ENCODE data around the gene RB1. TPM values are rescaled to one million over a fixed set of nuclear protein-coding genes. Genes with fewer than 3 reads are reported as not detected.

Gene RB1
- polyA plus RNA-seq, 2 of the 4 experiments (the other 2 are of a cell fraction), result 17.7 to 22.2 TPM

DNA sequence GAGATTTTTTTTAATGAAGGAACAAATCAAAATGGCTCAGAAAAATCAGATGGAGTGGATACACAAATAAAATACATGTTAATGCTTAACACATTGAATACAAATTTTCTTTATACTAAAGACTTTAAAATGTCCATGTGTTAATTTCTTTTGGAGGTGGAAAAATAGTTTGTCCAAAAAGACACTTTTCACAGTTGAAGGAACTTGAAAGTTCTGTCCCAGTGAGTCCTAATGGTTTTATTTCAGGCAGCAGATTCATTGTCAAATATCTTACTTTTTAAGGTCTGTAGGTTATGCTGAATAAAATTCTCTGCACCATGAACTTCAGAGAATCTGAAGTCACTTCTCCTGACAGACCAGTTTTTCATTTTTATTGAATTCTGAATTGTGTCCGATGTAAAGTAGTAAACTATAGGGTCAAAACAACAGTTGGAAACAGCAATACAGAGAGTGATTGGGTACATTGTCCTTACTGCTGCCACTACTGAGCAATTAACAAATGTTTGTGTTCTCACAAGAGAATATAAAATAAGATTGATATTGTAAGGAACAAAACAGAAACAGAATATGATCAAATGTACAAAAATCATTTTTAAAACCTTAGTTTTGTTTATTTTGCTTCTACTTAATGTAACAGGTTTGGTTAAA is 107.7 kb downstream of the RB1 start:
- H3K27ac ChIP-seq, result peak overlapping the region; percentile 66 to 74; a peak in 5 of 6 replicates
- CTCF ChIA-PET, result no interaction called here
- WGBS (ENCODE audit: missing lambda C conversion rate), result 0% methylated on average over 1 of the region's 1 CpG
- no peak for TF ChIP-seq RCOR1 (IDR thresholded peaks at IDR 0.05; ENCODE audit: low read depth, low read length)
- TF ChIP-seq RFX5 (IDR thresholded peaks at IDR 0.05), result no peak
- TF ChIP-seq PHF8 (IDR thresholded peaks at IDR 0.05; ENCODE audit: borderline replicate concordance, low read depth), result no peak
- no peak for TF ChIP-seq POLR2A (IDR thresholded peaks at IDR 0.05; ENCODE audit: low read length)
- POLR2A ChIA-PET, result no interaction called here
- ATAC-seq, result peak in 1 of 2 experiments; percentile 59; a peak in 2 of 6 replicates
- no peak for FAIRE-seq
- peak overlapping the region; percentile 84 for H3K4me2 ChIP-seq
- DNase-seq (ENCODE audit: low read depth in 1 of 2, low spot score in 1 of 2), result no peak
- no peaks in the 10 kb centered on the region for H3K9me3 ChIP-seq
- peak overlapping the region; percentile 54 for H3K4me3 ChIP-seq
- peaks cover 9% of the 10 kb centered on the region; the same call in 2 of the 3 replicates for H3K4me1 ChIP-seq

GRCh38 chr13:48411841-48412531 is 108.4 kb downstream of the RB1 start:
- CTCF ChIA-PET, result no interaction called here
- H3K4me3 ChIP-seq, result peak overlapping the region; percentile 54
- WGBS (ENCODE audit: missing lambda C conversion rate), result 5% methylated on average over 13 of the region's 13 CpGs
- FAIRE-seq (no peak), DNase-seq (ENCODE audit: low read depth in 1 of 2, low spot score in 1 of 2) (peak in 1 of 2 experiments; percentile 19), ATAC-seq (peak; percentile 50 to 75; a peak in 5 of 6 replicates)
- H3K4me1 ChIP-seq, result peaks cover 9% of the 10 kb centered on the region; the same call in 2 of the 3 replicates
- no peaks in the 10 kb centered on the region for H3K9me3 ChIP-seq
- peak overlapping the region; percentile 84 for H3K4me2 ChIP-seq
- TF ChIP-seq NR3C1 (IDR thresholded peaks at IDR 0.05) (no peak), FOSL2 (IDR thresholded peaks at IDR 0.05) (no peak), FOSL2 (CRISPR knock-in tag; IDR thresholded peaks at IDR 0.05) (no peak), RCOR1 (IDR thresholded peaks at IDR 0.05; ENCODE audit: low read depth, low read length) (no peak), NPAS2 (CRISPR knock-in tag; IDR thresholded peaks at IDR 0.05; ENCODE audit: borderline replicate concordance) (no peak)
- H3K27ac ChIP-seq, result peak overlapping the region; percentile 66 to 74
- POLR2A ChIA-PET, result no interaction called here

GRCh38 chr13:48412881-48413351 is 109.4 kb downstream of the RB1 start, which contains the start of gene LPAR6:
Gene LPAR6, minus strand, starts transcription at chr13:48413113. Its CDS starts 690 bp downstream, at chr13:48412423.
- ChIA-PET CTCF (no interaction called here), POLR2A (interaction anchor here (0.7 kb wide), 1 partner anchor 119 kb away, joined by 3 read pairs; no protein-coding TSS in a partner anchor)
- TF ChIP-seq ZNF302 (CRISPR knock-in tag; IDR thresholded peaks at IDR 0.05) (no peak), GATA3 (IDR thresholded peaks at IDR 0.05; ENCODE audit: borderline replicate concordance) (peak; percentile 24; the same call in 1 of the 2 replicates)
- Histone ChIP-seq H3K4me1 (peaks cover 9% of the 10 kb centered on the region; the same call in 2 of the 3 replicates), H3K9me3 (no peaks in the 10 kb centered on the region), H3K27ac (peak within 1 kb of the TSS; percentile 66 to 74), H3K4me3 (peak within 1 kb of the TSS; percentile 54), H3K4me2 (peak within 1 kb of the TSS; percentile 84)
- FAIRE-seq, result no peak
- WGBS (ENCODE audit: missing lambda C conversion rate), result 3% methylated on average over 4 of the region's 4 CpGs
- ATAC-seq, result peak; percentile 56 to 87
- DNase-seq (ENCODE audit: low read depth in 1 of 2, low spot score in 1 of 2), result peak in 1 of 2 experiments; percentile 68

- Histone ChIP-seq H3K9me3 (no peaks in the 10 kb centered on the region), H3K4me1 (peaks cover 9% of the 10 kb centered on the region; the same call in 2 of the 3 replicates), H3K4me2 (no peak overlapping the region), H3K27ac (no peak overlapping the region), H3K4me3 (no peak overlapping the region)
- ChIA-PET CTCF (no interaction called here), POLR2A (no interaction called here)
- DNase-seq (ENCODE audit: low read depth in 1 of 2, low spot score in 1 of 2), result no peak
- FAIRE-seq, result no peak
- peak; percentile 65 for TF ChIP-seq MAFK (IDR thresholded peaks at IDR 0.05; ENCODE audit: partially characterized antibody)
- TF ChIP-seq FOSL2 (IDR thresholded peaks at IDR 0.05), result no peak
- TF ChIP-seq FOSL2 (CRISPR knock-in tag; IDR thresholded peaks at IDR 0.05), result no peak
- no peak for TF ChIP-seq HMGXB4 (CRISPR knock-in tag; IDR thresholded peaks at IDR 0.05; ENCODE audit: borderline replicate concordance)
- ATAC-seq, result no peak
Measured at GRCh38 chr13:48414501-48414900, 111.0 kb downstream of the RB1 start.

DNA sequence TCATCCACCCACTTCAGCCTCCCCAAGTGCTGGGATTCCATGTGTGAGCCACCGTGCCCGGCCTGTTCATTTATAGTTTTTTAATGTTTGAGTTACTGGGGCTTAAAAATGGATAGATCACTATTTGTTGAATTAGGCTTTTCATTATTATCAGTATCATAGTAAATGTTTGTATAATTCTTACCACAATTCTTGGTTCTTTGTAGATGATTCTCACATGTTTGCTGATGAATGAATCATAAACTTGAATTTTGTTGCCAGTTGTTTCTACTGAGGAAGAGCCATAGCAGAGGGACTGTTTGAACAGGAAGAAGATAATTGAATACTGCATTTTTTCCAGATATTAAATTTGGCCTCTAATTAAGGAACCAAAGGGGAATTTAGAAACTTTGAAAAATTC is 112.0 kb downstream of the RB1 start:
- Histone ChIP-seq H3K27ac (no peak overlapping the region), H3K4me3 (no peak overlapping the region), H3K9me3 (no peaks in the 10 kb centered on the region; the same call in 2 of the 3 replicates), H3K4me1 (peaks cover 7% of the 10 kb centered on the region; the same call in 2 of the 3 replicates), H3K4me2 (no peak overlapping the region)
- WGBS (ENCODE audit: missing lambda C conversion rate), result 23% methylated on average over 2 of the region's 2 CpGs
- FAIRE-seq (no peak), DNase-seq (ENCODE audit: low read depth in 1 of 2, low spot score in 1 of 2) (no peak), ATAC-seq (no peak)
- ChIA-PET POLR2A (no interaction called here), CTCF (no interaction called here)
- TF ChIP-seq EHF (CRISPR knock-in tag; IDR thresholded peaks at IDR 0.05) (no peak), NPAS2 (CRISPR knock-in tag; IDR thresholded peaks at IDR 0.05; ENCODE audit: borderline replicate concordance) (no peak), HMGXB4 (CRISPR knock-in tag; IDR thresholded peaks at IDR 0.05; ENCODE audit: borderline replicate concordance) (no peak), HDAC2 (IDR thresholded peaks at IDR 0.05) (no peak), NR3C1 (IDR thresholded peaks at IDR 0.05) (no peak), ESRRA (IDR thresholded peaks at IDR 0.05; ENCODE audit: borderline replicate concordance, low read length) (no peak), ZSCAN20 (CRISPR knock-in tag; IDR thresholded peaks at IDR 0.05) (no peak), HES2 (IDR thresholded peaks at IDR 0.05) (no peak), JUNB (IDR thresholded peaks at IDR 0.05) (no peak), ZC3H11A (IDR thresholded peaks at IDR 0.05) (no peak)
- TF ChIP-seq, protein P1, sequence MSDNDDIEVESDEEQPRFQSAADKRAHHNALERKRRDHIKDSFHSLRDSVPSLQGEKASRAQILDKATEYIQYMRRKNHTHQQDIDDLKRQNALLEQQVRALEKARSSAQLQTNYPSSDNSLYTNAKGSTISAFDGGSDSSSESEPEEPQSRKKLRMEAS (IDR thresholded peaks at IDR 0.05), result no peak
- TF ChIP-seq, protein P2, sequence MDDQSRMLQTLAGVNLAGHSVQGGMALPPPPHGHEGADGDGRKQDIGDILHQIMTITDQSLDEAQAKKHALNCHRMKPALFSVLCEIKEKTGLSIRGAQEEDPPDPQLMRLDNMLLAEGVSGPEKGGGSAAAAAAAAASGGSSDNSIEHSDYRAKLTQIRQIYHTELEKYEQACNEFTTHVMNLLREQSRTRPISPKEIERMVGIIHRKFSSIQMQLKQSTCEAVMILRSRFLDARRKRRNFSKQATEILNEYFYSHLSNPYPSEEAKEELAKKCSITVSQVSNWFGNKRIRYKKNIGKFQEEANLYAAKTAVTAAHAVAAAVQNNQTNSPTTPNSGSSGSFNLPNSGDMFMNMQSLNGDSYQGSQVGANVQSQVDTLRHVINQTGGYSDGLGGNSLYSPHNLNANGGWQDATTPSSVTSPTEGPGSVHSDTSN (IDR thresholded peaks at IDR 0.05), result no peak

Measured in A549 (cell line).